Middle frontal gyrus (tissue), 1 donor: ENCODE data around the gene HTR2C.
"Not testable (repeated sequence)": the region's sequence is repeated elsewhere in the genome, so short reads cannot be mapped to it uniquely, and the experiment has no call there.

Experiments
- DNase-seq: peaks from one replicate; pipeline ENCODE4 v3.0.0-alpha.2; 2015; ENCODE audit warnings: low spot score; ENCODE audit errors: extremely low spot score

The HTR2C gene

DNA sequence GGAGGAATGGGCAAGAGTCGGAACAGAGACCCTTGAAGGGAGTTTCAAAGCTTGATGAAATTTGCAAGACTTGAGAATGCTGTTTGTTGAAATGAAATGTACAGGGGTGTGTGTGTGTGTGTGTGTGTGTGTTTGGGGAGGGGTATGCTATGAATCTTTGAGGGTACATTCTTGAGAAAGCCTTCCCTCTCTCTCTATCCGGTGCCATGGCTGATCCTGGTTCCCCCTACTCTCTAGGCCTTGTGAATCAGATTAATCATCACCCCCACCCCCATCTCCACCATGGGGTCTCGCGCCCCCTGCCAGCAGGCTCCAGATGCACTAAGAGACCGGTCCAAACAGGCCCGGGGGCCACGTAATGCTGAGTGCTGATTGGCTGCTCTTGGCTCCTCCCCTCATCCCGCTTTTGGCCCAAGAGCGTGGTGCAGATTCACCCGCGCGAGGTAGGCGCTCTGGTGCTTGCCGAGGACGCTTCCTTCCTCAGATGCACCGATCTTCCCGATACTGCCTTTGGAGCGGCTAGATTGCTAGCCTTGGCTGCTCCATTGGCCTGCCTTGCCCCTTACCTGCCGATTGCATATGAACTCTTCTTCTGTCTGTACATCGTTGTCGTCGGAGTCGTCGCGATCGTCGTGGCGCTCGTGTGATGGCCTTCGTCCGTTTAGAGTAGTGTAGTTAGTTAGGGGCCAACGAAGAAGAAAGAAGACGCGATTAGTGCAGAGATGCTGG lies at the start of gene HTR2C:
HTR2C (plus strand) TSS at position 441 of the 729 bp plus-strand sequence. CDS start 142,851 bp downstream, outside the sequence.
- DNase-seq = no peak

DNA sequence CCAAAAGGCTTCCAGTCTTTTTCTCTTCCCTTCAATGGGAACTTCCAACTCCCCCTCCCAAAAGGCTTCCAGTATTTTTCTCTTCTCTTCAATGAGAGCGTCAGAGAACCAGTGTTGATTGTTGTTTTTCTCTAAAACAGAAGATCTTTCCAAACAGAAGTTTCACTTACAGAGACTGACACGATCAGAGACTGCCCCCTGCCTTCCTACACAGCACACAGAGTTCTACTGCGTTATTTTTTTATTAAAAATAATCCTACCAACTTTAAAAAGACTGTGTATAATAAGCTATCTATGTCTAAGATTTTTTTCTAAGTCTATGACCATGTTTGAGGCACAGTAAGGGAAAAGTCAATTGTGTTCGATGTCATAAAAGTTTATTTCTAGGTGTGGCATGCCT lies 3.5 kb upstream of the HTR2C start:
- no peak for DNase-seq

DNA sequence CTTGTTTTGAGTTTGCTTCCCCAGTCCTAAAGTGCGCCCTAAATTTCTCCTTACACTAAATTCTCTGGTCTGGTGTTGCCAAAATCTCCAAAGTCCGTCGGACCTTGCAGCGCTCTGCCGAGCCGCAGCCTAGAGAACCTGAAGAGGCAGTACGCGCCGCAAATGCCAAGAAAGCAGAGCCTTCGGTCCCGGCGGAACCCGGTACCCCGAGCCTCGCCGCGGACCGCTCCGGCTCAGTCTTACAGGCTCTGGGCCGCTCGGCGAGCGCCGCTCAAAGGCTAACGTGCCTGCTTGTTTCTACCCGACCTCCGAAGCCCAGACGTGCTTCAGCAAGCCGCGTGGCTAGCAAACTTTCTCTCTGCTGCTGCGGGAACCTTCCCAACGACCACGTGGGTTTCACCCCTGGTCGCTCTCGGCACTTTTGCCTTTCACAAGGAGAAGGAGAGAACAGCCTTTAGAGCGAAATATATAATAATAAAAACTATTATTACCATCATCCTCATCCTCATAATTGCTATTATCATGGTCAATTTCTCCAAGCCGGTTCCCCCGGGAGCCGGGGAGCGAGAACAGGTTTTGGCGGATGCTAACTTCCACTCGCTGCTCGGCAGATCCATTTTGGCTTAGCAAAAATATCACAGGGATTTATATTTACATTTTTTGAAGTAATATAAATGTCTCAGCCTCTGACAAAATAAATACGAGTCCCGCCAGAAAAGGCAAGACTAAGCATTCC lies 2.2 kb upstream of the HTR2C start:
- DNase-seq = no peak

DNA sequence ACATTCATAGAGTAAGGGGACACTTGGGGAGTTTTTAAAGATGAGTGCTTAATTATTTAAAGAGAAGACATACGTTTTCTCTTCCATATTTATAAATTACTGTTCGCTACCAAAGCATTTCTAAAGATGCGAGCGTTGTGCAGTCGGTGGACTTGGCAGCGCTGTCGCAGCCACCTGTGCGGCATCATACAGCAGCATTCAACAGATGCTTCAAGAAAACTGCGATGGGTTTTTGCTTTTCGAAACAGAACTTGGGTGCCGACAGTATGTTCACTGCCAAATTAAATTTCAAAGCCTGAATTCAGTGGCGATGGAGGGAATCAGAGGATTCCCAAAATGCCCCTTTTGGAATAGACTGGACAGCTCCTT lies 1.6 kb upstream of the HTR2C start:
- DNase-seq = no peak

DNA sequence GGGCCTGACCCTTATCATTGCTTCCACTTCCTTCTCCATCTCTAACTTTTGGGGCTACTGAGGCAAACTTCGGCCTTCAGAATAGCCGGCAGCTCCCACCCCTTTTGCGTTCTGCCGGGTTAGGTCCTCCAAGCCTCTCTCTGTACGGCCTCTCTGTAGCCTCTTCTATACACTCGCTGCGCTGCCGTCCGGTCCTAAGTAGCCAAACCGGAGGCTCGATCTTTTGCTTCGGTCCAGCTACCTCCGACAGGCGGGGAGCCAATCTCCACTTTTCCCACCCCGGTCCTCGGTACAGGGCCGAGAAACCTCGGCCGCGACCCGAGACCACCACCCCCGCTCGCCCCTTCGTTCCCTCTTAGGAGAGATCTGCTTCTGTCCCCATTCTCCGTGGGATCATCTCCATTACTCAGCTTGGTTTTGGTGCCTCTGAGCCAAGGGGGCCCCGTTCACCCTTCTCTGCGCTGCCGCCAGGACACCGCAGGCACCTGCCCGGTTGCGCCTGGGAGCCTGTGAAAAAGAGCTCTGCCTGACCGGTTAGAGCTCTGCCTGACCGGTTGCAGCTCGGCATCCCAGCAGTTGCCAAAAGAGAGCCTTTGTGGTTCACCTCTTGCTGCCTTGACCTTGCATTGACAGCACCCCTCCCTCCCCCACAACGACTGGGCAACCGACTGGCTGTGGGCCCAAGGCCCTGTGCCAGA lies 1.0 kb upstream of the HTR2C start:
- no peak for DNase-seq

DNA sequence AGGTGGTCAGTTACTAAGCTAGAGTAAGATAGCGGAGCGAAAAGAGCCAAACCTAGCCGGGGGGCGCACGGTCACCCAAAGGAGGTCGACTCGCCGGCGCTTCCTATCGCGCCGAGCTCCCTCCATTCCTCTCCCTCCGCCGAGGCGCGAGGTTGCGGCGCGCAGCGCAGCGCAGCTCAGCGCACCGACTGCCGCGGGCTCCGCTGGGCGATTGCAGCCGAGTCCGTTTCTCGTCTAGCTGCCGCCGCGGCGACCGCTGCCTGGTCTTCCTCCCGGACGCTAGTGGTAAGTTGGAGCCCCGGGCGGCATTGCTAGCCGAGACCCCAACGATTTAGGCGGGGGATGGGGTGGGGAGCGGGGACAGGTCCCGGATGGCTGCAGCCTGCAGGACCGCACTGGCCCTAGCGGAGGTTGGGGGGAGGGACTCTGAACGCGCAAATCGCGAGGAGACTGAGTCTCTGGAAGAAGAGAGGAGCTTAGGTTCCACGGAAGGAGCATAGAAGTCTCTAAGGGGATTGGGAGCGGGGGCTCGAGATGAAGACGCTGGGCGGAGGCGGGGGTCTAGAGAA lies 573 bp downstream of the HTR2C start:
- DNase-seq = no peak

DNA sequence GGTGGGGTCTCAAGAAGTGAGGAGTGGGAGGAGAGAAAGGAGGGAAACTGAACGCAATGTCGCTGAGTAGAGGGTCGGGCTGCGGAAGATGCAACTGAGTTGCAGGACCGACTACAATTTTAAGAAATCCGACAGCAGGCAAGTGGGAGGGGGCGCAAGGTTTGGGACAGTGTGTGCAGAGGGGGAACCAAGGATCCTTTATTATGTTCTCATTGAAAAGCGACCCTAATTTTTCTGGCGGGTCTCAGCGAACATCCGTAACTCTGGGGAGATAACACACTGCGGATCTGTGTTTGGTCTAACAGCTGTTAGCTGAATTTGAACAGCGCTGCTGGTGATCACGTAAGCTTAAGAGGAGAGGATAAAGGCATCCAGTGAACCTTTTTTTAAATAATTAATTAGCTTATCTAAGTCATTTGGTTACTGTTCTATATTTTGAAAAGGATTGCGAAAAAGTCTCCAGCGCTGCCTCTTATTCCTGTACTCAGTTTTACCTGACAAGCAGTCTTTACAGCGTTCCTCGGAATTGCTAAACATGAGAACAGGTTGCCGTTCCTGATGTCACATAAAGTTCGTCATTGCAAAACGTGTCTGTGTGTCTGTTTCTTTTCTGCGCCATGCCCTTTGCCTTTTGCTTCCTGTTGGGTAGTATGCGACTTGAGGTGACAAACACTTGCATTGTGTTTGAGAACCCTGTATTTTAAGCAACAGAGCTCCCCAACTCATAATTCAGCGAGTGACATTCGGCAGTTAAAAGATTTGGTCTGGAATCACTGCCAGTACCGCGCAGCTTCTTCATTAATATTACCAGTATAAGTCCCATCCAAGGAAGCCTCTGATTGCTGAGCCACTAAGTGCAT lies 1.3 kb downstream of the HTR2C start:
- DNase-seq = no peak

DNA sequence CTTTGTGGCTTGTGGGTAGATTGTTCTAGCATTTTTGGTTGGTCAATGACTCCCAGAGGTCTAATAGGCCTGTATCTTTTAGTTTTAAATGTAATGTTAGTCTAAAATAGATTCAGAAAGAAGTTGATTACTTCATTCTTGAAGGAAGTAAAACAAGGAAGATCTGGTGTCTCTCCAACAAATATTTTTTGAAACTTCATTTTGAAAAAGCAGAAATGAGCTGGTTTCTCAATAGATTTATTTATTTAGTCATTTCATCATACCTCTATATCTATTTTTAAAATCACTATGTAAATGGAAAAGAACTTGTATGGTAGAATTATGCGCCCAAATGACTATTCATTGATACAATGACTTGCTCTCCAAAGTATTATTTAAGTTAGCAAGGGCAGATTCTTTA lies 7.2 kb downstream of the HTR2C start:
- no peak for DNase-seq

DNA sequence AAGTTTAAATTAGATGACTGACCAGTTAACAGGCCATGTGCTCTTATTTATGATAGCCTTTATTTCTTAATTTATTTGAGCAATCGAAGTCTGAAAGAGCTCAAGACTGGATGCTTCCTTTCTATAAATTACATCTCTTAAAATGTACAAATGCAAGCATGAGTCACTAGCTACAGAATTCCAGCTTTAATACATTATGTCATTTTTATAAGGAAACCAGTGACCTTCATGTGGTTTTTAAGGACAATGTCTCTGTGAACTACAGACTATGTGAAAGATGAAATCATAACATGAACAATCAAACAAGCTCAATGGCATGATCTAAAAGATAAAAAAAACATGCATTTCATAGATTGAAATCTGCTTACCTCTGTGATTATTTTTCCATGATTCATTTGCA lies 15.4 kb downstream of the HTR2C start:
- DNase-seq = no peak

DNA sequence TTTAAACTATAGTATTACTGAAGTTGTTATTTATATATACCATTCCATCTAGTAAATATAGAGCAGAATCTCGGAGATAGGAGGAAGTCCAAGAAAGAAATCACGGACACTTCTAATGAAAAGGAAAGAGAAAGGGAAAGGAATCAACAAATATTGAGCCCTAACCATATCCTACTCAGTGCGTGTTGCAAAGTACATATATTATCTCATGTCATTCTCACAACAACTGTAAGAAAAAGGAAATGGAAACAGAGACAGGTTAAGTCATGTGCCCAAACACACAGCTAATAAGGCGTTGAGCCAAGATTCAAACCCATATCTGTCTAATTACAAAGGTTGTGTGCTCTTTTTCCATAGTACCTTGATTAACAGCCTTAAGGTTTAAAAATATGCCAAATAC lies 16.0 kb downstream of the HTR2C start:
- no peak for DNase-seq

DNA sequence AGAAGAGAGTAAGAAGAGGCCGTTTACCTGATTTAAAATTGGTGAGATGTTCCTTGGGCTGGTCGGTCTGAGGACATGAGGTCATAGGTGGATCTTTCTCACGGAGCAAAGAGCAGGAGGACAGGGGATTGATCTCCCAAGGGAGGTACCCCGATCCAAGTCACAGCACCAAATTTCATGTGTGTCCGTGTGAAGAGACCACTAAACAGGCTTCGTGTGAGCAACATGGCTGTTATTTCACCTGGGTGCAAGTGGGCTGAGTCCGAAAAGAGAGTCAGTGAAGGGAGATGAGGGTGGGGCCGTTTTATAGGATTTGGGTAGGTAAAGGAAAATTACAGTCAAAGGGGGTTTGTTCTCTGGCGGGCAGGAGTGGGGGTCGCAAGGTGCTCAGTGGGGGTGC lies 22.7 kb downstream of the HTR2C start:
- not testable (repeated sequence) for DNase-seq

DNA sequence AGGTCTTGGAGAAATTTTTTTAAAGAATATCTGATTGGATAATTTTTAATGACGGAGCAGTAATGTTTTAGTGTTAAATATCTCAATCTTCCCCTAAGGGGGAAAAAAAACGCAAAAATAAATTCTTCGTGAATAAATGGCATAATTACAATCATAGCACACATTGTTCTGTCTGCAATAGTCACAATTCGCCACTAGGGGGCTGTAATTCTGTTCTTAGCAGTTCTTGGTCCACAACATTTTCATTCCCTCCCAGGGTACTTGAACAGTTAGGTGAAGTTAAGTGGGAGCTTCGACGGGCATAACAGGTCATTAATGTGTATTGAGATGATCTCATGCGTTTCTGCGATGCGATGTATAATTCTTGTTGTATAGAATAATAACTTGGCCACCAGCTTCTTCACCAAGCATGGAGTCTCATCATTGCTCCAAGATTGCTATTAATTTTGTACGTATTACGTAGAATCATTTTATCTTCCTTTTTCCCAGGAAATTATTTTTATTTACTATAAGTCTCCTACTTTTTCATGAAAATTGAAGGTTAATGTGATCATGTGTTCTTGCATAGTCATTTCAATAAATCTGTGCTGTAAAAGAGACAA lies 27.2 kb downstream of the HTR2C start:
- no peak for DNase-seq

DNA sequence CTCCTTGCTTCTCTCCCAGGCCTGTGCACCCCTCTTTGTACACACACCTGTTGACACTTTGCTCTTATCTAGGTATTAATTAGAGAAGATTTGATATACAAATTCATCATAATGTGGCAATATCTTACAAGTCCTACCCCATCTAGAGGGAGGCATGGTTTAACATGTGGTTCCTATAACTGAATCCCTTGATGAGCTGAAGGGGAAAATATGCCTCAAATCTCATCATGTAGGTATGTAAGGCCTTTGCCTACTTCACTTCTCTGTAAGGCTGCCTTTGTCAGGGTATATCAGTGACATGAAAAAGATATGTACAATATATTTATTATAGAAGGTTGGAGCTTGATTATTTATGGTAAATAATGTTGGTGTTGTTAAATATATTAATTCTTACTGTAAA lies 31.9 kb downstream of the HTR2C start:
- no peak for DNase-seq

DNA sequence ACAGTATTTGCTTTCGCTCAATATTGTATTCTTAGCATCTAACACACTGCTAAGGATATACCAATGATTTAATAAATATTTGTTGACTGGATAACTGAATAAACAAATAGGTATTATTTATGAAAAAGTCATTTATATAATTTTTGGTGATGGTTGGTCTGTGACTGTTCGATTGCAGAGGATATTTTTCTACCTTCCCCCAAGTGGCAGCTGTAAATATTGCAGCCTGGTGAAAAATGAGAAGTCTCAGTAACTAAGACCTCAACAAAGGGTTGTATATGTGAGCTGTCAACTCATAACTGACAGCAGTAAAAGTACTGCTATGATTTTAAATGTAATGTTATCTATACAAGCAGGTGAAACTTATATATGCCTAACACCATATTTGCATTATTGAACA lies 36.0 kb downstream of the HTR2C start:
- DNase-seq = no peak

DNA sequence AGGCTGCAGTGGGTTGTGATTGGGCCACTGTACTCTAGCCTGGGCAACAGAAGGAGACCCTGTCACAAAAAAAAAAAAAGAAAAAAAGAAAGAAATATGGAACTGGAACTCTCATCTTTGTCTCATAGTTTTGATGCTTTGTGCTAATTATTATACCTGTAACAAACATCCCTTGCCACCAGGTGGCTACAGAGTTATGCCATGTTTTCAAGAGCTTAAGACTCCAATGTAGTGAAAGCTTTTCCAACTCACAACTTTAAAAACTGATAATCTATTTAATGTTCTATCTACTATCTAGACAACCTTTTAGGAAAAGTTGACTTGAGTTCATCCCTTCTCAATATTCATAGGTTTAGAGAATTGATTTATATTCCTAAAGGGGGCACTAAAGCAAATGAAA lies 42.4 kb downstream of the HTR2C start:
- no peak for DNase-seq

DNA sequence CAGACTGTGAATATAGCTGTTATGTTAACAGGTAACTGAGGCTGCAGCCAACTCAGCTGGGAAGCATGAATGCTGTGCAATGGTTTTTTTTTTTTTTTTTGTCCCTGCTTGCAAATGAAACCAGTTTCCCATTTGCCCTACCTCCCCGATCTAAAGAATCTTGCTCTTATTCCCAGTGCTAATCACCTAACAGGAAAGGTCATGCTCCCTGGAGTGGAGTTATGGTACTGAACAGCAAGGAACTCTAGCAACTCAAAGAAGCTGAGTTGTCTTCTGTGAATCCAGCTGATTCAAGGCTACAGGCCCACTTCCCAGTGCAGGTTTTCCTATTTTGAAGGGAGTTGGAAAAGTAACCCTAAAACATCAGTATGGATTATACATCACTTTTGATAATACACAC lies 52.1 kb downstream of the HTR2C start:
- DNase-seq = no peak

DNA sequence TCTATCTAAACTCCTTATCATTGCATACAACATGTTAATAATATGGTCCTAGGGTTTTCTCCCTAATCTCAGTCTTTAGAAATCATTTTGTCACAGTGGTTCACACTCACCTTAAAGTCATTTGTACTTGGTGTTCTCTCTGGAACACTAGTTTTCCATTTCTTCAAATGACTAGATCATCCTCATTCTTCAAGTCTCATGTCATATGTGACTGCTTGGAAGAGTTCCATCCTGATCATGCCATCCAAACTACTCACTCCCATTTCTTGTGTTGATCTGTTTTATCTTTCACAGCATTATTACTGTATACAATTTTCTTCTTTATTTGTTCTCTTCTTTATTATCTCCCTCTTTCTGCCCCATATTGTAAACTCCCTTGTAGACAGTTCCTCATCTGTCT lies 66.5 kb downstream of the HTR2C start:
- no peak for DNase-seq

DNA sequence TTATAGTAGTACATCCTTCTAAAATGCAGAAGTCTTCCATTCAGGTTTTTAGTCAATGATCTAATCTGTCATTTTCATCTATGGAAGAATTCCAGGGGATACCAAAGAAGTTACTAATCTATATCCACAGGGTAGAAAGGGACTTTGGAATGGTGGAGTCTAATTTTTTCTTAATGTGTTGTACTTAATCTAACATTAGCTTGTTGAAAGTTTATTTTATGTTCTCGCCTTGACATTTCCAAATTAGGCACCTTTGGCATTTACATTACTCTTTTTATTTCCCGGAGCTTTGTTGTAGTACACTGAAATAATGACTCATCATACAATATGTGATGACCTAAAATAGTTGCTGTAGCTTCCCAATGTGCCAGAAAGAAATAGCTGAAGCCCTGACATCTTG lies 91.5 kb downstream of the HTR2C start:
- DNase-seq = no peak

DNA sequence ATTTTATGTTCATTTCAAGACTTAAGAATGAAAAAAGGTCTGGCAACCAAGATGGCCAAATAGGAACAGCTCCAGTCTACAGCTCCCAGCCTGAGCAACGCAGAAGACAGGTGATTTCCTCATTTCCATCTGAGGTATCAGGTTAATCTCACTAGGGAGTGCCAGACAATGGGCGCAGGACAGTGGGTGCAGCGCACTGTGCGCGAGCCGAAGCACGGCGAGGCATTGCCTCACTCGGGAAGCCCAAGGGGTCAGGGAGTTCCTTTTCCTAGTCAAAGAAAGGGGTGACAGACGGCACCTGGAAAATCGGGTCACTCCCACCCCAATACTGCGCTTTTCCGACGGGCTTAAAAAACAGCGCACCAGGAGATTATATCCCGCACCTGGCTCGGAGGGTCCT lies 116.6 kb downstream of the HTR2C start:
- not testable (repeated sequence) for DNase-seq

DNA sequence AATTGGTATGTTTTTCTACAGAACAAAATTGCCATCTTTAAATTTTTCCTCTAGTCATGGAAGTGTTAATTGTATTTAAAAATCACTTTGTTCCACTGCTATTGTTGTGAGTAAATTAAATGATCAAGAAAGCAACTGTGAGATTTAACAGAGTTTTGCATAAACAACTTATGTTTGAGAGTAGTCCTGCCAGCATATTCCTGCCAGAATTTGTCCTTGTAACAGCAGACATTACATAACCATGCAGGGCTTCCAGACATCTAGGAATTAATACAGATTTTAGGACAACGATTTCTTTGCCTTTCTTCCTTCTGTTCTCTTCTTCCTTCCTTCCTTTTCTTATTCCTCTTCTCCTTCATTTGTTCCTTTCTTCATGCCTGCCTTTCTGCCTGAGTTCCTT lies 125.5 kb downstream of the HTR2C start:
- DNase-seq = no peak

DNA sequence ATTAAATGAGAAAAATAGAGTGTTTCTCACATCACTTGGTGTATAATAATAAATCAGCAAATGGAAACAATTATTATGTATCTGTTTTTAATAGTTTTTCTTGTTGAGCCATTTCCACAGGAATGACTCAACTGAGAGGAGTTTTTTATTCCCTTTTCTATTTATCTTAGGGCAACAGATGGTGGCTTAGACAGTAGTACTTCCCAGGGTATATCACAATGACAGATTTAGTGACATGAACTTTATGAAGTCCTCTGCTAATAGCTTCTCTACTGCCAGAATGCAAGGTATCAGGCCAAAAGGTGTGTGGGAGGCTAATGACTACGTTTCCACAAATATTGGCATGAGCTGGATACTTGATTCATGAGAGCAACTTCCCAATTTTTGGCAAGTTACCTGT lies 126.7 kb downstream of the HTR2C start:
- DNase-seq = no peak
